H1 (cell line): ENCODE measurements around the gene NDUFA12. TPM values are rescaled to one million over a fixed set of nuclear protein-coding genes. Genes with fewer than 3 reads are reported as not detected.
A peak's percentile ranks its signal among the peaks of the same experiment; 100 is the strongest.

Experiments used
- CTCF ChIA-PET: fragments of 300-600 bp; sonication (Branson Sonifier 250); formaldehyde crosslinking; loops from one replicate; lab custom pipeline; 2021; ENCODE audit not compliant: partially characterized antibody; lab: Charles Lee
- POLR2A ChIA-PET: fragments of 300-600 bp; sonication (Branson Sonifier 250); formaldehyde crosslinking; loops from one replicate; lab custom pipeline; 2021; ENCODE audit warnings: inconsistent platforms; ENCODE audit not compliant: partially characterized antibody; lab: Charles Lee
- DNase-seq, 2 experiments: peaks; one replicate each; pipeline versions ENCODE4 v3.0.0 to v3.0.0-alpha.2; 2010 to 2022; ENCODE audit warnings: low spot score in 2 of 2, low read depth in 1 of 2, mixed read lengths in 1 of 2
- FAIRE-seq: peaks from 2 replicates; lab custom pipeline; 2011; peaks lifted over from hg19 to GRCh38; lab: Jason Lieb, UNC
- H2AFZ ChIP-seq: 2 replicates; pipeline ENCODE4 v1.8.1; 2012; ENCODE audit warnings: low read length, inconsistent platforms
- H2AK5ac ChIP-seq: 2 replicates; pipeline ENCODE4 v1.6.1; 2013; ENCODE audit warnings: low read depth, low read length
- H2BK120ac ChIP-seq: replicated peaks from 2 replicates; pipeline ENCODE3; 2013; ENCODE audit warnings: low read depth, low read length, inconsistent platforms
- H2BK12ac ChIP-seq: 2 replicates; pipeline ENCODE4 v1.6.1; 2013; ENCODE audit warnings: low read depth, low read length
- H2BK15ac ChIP-seq: 2 replicates; pipeline ENCODE4 v1.6.1; 2013; ENCODE audit warnings: low read length
- H2BK20ac ChIP-seq: 2 replicates; pipeline ENCODE4 v1.6.1; 2013; ENCODE audit warnings: low read length
- H2BK5ac ChIP-seq: 2 replicates; pipeline ENCODE4 v1.6.1; 2013; ENCODE audit warnings: low read depth, low read length
- H3K14ac ChIP-seq: 2 replicates; pipeline ENCODE4 v1.6.1; 2013; ENCODE audit warnings: inconsistent platforms; ENCODE audit not compliant: insufficient read length
- H3K18ac ChIP-seq: 2 replicates; pipeline ENCODE4 v1.6.1; 2013; ENCODE audit warnings: low read length; ENCODE audit errors: extremely low read depth
- H3K23ac ChIP-seq: 2 replicates; pipeline ENCODE4 v1.6.1; 2013; ENCODE audit warnings: inconsistent platforms; ENCODE audit not compliant: insufficient read length
- H3K23me2 ChIP-seq: 2 replicates; pipeline ENCODE4 v1.6.1; 2013; ENCODE audit warnings: low read depth, low read length
- H3K27ac ChIP-seq: 2 replicates; pipeline ENCODE4 v1.6.1; 2011; ENCODE audit warnings: low read depth, low read length, inconsistent platforms
- H3K27me3 ChIP-seq, 4 experiments: replicated peaks in 1 of 4; 1 replicate in 1 of 4; 2 replicates in 3 of 4; pipeline versions ENCODE4 v1.6.1 to v1.8.1; 2011 to 2013; ENCODE audit warnings: low read length in 3 of 4, mild to moderate bottlenecking in 3 of 4, inconsistent platforms in 2 of 4, mixed read lengths in 2 of 4, moderate library complexity in 1 of 4; ENCODE audit not compliant: control insufficient read depth in 3 of 4, insufficient read depth in 3 of 4; ENCODE audit errors: extremely low read depth in 1 of 4
- H3K36me3 ChIP-seq, 4 experiments: 2 replicates each; pipeline versions ENCODE4 v1.6.1 to v1.8.1; 2011 to 2013; ENCODE audit warnings: mild to moderate bottlenecking in 4 of 4, low read length in 3 of 4, moderate library complexity in 2 of 4, control low read depth in 1 of 4, inconsistent platforms in 1 of 4; ENCODE audit not compliant: insufficient read depth in 4 of 4, control insufficient read depth in 2 of 4
- H3K4ac ChIP-seq: replicated peaks from 2 replicates; pipeline ENCODE3; 2013; ENCODE audit warnings: low read length, low read depth, mixed read lengths, inconsistent platforms; ENCODE audit not compliant: insufficient read length
- H3K4me1 ChIP-seq, 4 experiments: replicated peaks in 1 of 4; 1 replicate in 1 of 4; 2 replicates in 3 of 4; pipeline versions ENCODE4 v1.6.1 to v1.8.1; 2011 to 2013; ENCODE audit warnings: low read length in 3 of 4, inconsistent platforms in 2 of 4, mixed read lengths in 1 of 4; ENCODE audit not compliant: insufficient read depth in 4 of 4, control insufficient read depth in 3 of 4
- H3K4me2 ChIP-seq, 2 experiments: 2 replicates each; pipeline versions ENCODE4 v1.6.1 to v1.8.1; 2011 to 2013; ENCODE audit warnings: low read depth in 2 of 2, low read length in 2 of 2, control low read depth in 1 of 2, inconsistent platforms in 1 of 2, mild to moderate bottlenecking in 1 of 2; ENCODE audit not compliant: insufficient read depth in 1 of 2
- H3K4me3 ChIP-seq, 4 experiments: fragments of 200-600, 300-600 bp in 1 of 4; sonication (generic), shearing (Covaris generic), sonication (Bioruptor Twin) in 1 of 4; 2 replicates each; pipeline versions ENCODE4 v1.5.1 to v1.8.1; 2011 to 2016; ENCODE audit warnings: low read length in 4 of 4, low read depth in 3 of 4, control low read depth in 2 of 4, inconsistent platforms in 2 of 4, mild to moderate bottlenecking in 2 of 4, mixed read lengths in 1 of 4, moderate library complexity in 1 of 4; ENCODE audit not compliant: insufficient read depth in 2 of 4; ENCODE audit errors: extremely low read depth in 1 of 4
- H3K56ac ChIP-seq: replicated peaks from 2 replicates; pipeline ENCODE3; 2013; ENCODE audit warnings: low read depth, mild to moderate bottlenecking, mixed read lengths, low read length, inconsistent platforms; ENCODE audit not compliant: insufficient read length
- H3K79me1 ChIP-seq: 2 replicates; pipeline ENCODE4 v1.6.1; 2013; ENCODE audit warnings: low read depth, low read length, control low read depth
- H3K79me2 ChIP-seq, 2 experiments: 2 replicates each; pipeline versions ENCODE4 v1.6.1 to v1.8.1; 2012 to 2013; ENCODE audit warnings: low read length in 2 of 2, mild to moderate bottlenecking in 2 of 2, inconsistent platforms in 1 of 2; ENCODE audit not compliant: insufficient read depth in 2 of 2, control insufficient read depth in 1 of 2
- H3K9ac ChIP-seq, 4 experiments: replicated peaks in 1 of 4; 1 replicate in 1 of 4; 2 replicates in 3 of 4; pipeline versions ENCODE4 v1.6.1 to v1.8.1; 2011 to 2013; ENCODE audit warnings: low read depth in 3 of 4, low read length in 3 of 4, control low read depth in 2 of 4, mild to moderate bottlenecking in 2 of 4, moderate library complexity in 2 of 4, inconsistent platforms in 1 of 4; ENCODE audit errors: extremely low read depth in 1 of 4
- H3K9me3 ChIP-seq, 2 experiments: 2 replicates each; pipeline versions ENCODE4 v1.6.1 to v1.8.1; 2012 to 2013; ENCODE audit warnings: mild to moderate bottlenecking in 2 of 2, moderate library complexity in 2 of 2, control low read depth in 1 of 2, inconsistent platforms in 1 of 2, low read depth in 1 of 2, low read length in 1 of 2, mixed read lengths in 1 of 2; ENCODE audit not compliant: insufficient read depth in 2 of 2
- H4K20me1 ChIP-seq, 2 experiments: replicated peaks in 1 of 2; 2 replicates each; pipeline versions ENCODE3 to v1.8.1; 2011 to 2013; ENCODE audit warnings: inconsistent platforms in 2 of 2, low read length in 2 of 2, mild to moderate bottlenecking in 1 of 2; ENCODE audit not compliant: insufficient read depth in 2 of 2, control insufficient read depth in 1 of 2
- H4K5ac ChIP-seq: 2 replicates; pipeline ENCODE4 v1.6.1; 2013; ENCODE audit warnings: low read length, low read depth, mixed read lengths, inconsistent platforms; ENCODE audit not compliant: insufficient read length
- H4K8ac ChIP-seq: 2 replicates; pipeline ENCODE4 v1.8.0; 2013; ENCODE audit warnings: mild to moderate bottlenecking, moderate library complexity, low read length, inconsistent platforms; ENCODE audit not compliant: insufficient read depth; ENCODE audit errors: extremely low read depth
- H4K91ac ChIP-seq: replicated peaks from 2 replicates; pipeline ENCODE3; 2013; ENCODE audit warnings: low read length, mixed read lengths, inconsistent platforms; ENCODE audit not compliant: insufficient read length
- NRF1 ChIP-seq: IDR thresholded peaks from 2 replicates; pipeline ENCODE4 v1.6.1; 2011; ENCODE audit warnings: mild to moderate bottlenecking, low read depth, low read length, improper control_type of control experiment
- WGBS, 2 experiments: shearing (Covaris generic) in 1 of 2; methylation state at CpG; one replicate each; pipeline versions ENCODE4 v1.1.6 to v1.1.7; 2013 to 2015; ENCODE audit warnings: low lambda C conversion rate in 2 of 2, mixed read lengths in 2 of 2, inconsistent platforms in 1 of 2, low coverage in 1 of 2, missing lambda C conversion rate in 1 of 2; ENCODE audit not compliant: insufficient replicate concordance in 2 of 2, insufficient coverage in 1 of 2, insufficient read length in 1 of 2; ENCODE audit errors: extremely low coverage in 1 of 2, missing lambda C conversion rate in 1 of 2; 5-methylcytosine and 5-hydroxymethylcytosine counted together
- polyA plus RNA-seq, 7 experiments: library from polyadenylated mRNA; depleted of rRNA in 3 of 7; stranded (reverse) in 5 of 7; unstranded in 2 of 7; fragments of >200 nt in 5 of 7; fragments of 200-250 nt in 2 of 7; gene quantifications; 1 replicate in 5 of 7; 2 replicates in 1 of 7; 4 replicates in 1 of 7; pipeline versions ENCODE4 v1.2.1 to v1.2.3, GENCODE V29; 2011 to 2013; ENCODE audit warnings: missing spikeins in 2 of 7, mixed read lengths in 2 of 7
- total RNA-seq: library from RNA; stranded (reverse); fragmentation: NEBNext Ultra II Directional; extraction: Animal tissue kit (Norgen Biotek cat#: 25700); gene quantifications from 2 replicates; pipeline ENCODE4 v1.2.1, GENCODE V29; 2021

The NDUFA12 gene
- total and polyA plus RNA-seq, 2 of the 8 experiments (the other 6 are each of a cell fraction or from before 2014, with no cell fraction given), result 98.1 to 157 TPM

GRCh38 chr12:94948232-94948810, 55.2 kb downstream of the NDUFA12 start:
- no peak overlapping the region for H4K91ac ChIP-seq
- no peak overlapping the region for H3K18ac ChIP-seq
- no peaks in the 10 kb centered on the region for H3K79me1 ChIP-seq
- no peak overlapping the region for H3K56ac ChIP-seq
- H3K36me3 ChIP-seq, result no peaks in the 10 kb centered on the region
- ChIA-PET CTCF (no interaction called here), POLR2A (no interaction called here)
- H3K4me2 ChIP-seq, result no peak overlapping the region
- no peak overlapping the region for H3K23ac ChIP-seq
- H3K9me3 ChIP-seq, result no peaks in the 10 kb centered on the region
- H2BK12ac ChIP-seq, result no peak overlapping the region
- no peaks in the 10 kb centered on the region for H3K79me2 ChIP-seq
- 90% methylated on average over 6 of the region's 6 CpGs; no CpG with 5 or more reads in 1 of the 2 experiments for WGBS, 2 experiments
- H3K27me3 ChIP-seq, result no peaks in the 10 kb centered on the region
- no peak overlapping the region for H3K4ac ChIP-seq
- no peaks in the 10 kb centered on the region for H4K20me1 ChIP-seq
- H2BK5ac ChIP-seq, result no peak overlapping the region
- DNase-seq (no peak), FAIRE-seq (no peak)
- no peak overlapping the region for H2BK20ac ChIP-seq
- no peak overlapping the region for H2BK15ac ChIP-seq
- no peak for TF ChIP-seq NRF1
- H3K27ac ChIP-seq, result no peak overlapping the region
- no peaks in the 10 kb centered on the region for H3K4me1 ChIP-seq
- no peak overlapping the region for H3K14ac ChIP-seq
- no peak overlapping the region for H2BK120ac ChIP-seq
- H4K5ac ChIP-seq, result no peak overlapping the region
- 0 out of 2 replicates have a peak, but pooled peaks cover 2% of the 10 kb centered on the region for H3K23me2 ChIP-seq
- H2AFZ ChIP-seq, result 0 out of 2 replicates have a peak overlapping the region, but pooled peaks have one; percentile 1
- H2AK5ac ChIP-seq, result no peak overlapping the region
- H4K8ac ChIP-seq, result no peak overlapping the region
- no peak overlapping the region for H3K9ac ChIP-seq
- no peak overlapping the region for H3K4me3 ChIP-seq
